Smooth muscle cell (in vitro differentiated cells): ENCODE measurements around the gene SMIM24. TPM values are rescaled to one million over a fixed set of nuclear protein-coding genes. Genes with fewer than 3 reads are reported as not detected.

Experiments
- DNase-seq: peaks from one replicate; lab custom pipeline; 2025; ENCODE audit not compliant: unreplicated experiment; lab: John Stamatoyannopoulos, UW
- H2AFZ ChIP-seq: fragments of 200-600 bp; sonication (generic); 2 replicates; pipeline ENCODE4 v1.6.0; 2016; ENCODE audit warnings: antibody characterized with exemption, low read depth, mild to moderate bottlenecking
- H3F3A ChIP-seq: fragments of 200-600 bp; sonication (generic); 2 replicates; pipeline ENCODE4 v1.6.0; 2017; ENCODE audit warnings: antibody characterized with exemption, low read depth
- H3K27ac ChIP-seq: fragments of 200-600 bp; sonication (generic); 2 replicates; pipeline ENCODE4 v1.5.1; 2016; ENCODE audit warnings: low read depth, mild to moderate bottlenecking
- H3K27me3 ChIP-seq: fragments of 200-600 bp; sonication (generic); 2 replicates; pipeline ENCODE4 v1.6.1; 2016; ENCODE audit warnings: low read depth, mild to moderate bottlenecking
- H3K36me3 ChIP-seq: fragments of 200-600 bp; sonication (generic); 2 replicates; pipeline ENCODE4 v1.5.1; 2016; ENCODE audit warnings: low read depth
- H3K4me1 ChIP-seq: fragments of 200-600 bp; sonication (generic); 2 replicates; pipeline ENCODE4 v1.5.1; 2016; ENCODE audit warnings: low read depth
- H3K4me2 ChIP-seq: fragments of 200-600 bp; sonication (generic); 2 replicates; pipeline ENCODE4 v1.6.0; 2016; ENCODE audit warnings: mild to moderate bottlenecking
- H3K4me3 ChIP-seq: fragments of 200-600 bp; sonication (generic); 2 replicates; pipeline ENCODE4 v1.5.1; 2016; ENCODE audit warnings: mild to moderate bottlenecking
- H3K79me2 ChIP-seq: fragments of 200-600 bp; sonication (generic); 2 replicates; pipeline ENCODE4 v1.6.0; 2016; ENCODE audit warnings: low read depth, mild to moderate bottlenecking
- H3K9ac ChIP-seq: fragments of 200-600 bp; sonication (generic); 2 replicates; pipeline ENCODE4 v1.6.0; 2016; ENCODE audit warnings: low read depth
- H3K9me3 ChIP-seq: fragments of 200-600 bp; sonication (generic); replicated peaks from 2 replicates; pipeline ENCODE4 v1.5.1; 2016; ENCODE audit warnings: low read depth
- H4K20me1 ChIP-seq: fragments of 200-600 bp; sonication (generic); 2 replicates; pipeline ENCODE4 v1.6.0; 2016; ENCODE audit warnings: low read depth
- CTCF ChIP-seq: fragments of 200-600 bp; sonication (generic); IDR thresholded peaks from 2 replicates; pipeline ENCODE4 v1.5.1; 2017; ENCODE audit warnings: borderline replicate concordance, mild to moderate bottlenecking, antibody characterized with exemption; ENCODE audit not compliant: insufficient read depth, poor library complexity, severe bottlenecking
- WGBS: methylation state at CpG from one replicate; pipeline ENCODE4 v1.1.7; 2016; ENCODE audit warnings: low lambda C conversion rate; 5-methylcytosine and 5-hydroxymethylcytosine counted together
- polyA plus RNA-seq: library from polyadenylated mRNA; unstranded; fragments of >200 nt; fragmentation: Nextera tagmentation; extraction: Ambion mirVana; gene quantifications from 2 replicates; pipeline ENCODE4 v1.2.1, GENCODE V29; 2016
- total RNA-seq: library from RNA; depleted of rRNA; stranded (reverse); fragments of >200 nt; gene quantifications from 2 replicates; pipeline ENCODE4 v1.2.3, GENCODE V29; 2014

Gene SMIM24
- total and polyA plus RNA-seq, 2 experiments from 2014 or later, result 1.1 TPM; not detected in 1

- no peak overlapping the region for H3K4me3 ChIP-seq
- no peak for TF ChIP-seq CTCF
- H3K9me3 ChIP-seq, result no peaks in the 10 kb centered on the region
- H3F3A ChIP-seq, result no peaks in the 10 kb centered on the region
- no peaks in the 10 kb centered on the region for H3K36me3 ChIP-seq
- no peak overlapping the region for H3K9ac ChIP-seq
- H3K27me3 ChIP-seq, result no peaks in the 10 kb centered on the region
- no peak overlapping the region for H2AFZ ChIP-seq
- DNase-seq, result no peak
- no peak overlapping the region for H3K4me2 ChIP-seq
- WGBS, result 82% methylated on average over 10 of the region's 10 CpGs
- H4K20me1 ChIP-seq, result peaks cover 100% of the 10 kb centered on the region
- no peak overlapping the region for H3K27ac ChIP-seq
- no peaks in the 10 kb centered on the region for H3K4me1 ChIP-seq
- peaks cover 82% of the 10 kb centered on the region for H3K79me2 ChIP-seq
Observed at GRCh38 chr19:3518255-3518654, 37.9 kb upstream of the SMIM24 start.

GRCh38 chr19:3517638-3518037, 37.3 kb upstream of the SMIM24 start:
- WGBS, result 91% methylated on average over 2 of the region's 2 CpGs
- Histone ChIP-seq H3K4me2 (no peak overlapping the region), H4K20me1 (peaks cover 100% of the 10 kb centered on the region), H3K9me3 (no peaks in the 10 kb centered on the region), H3K9ac (no peak overlapping the region), H3F3A (no peaks in the 10 kb centered on the region), H3K4me3 (no peak overlapping the region), H3K36me3 (no peaks in the 10 kb centered on the region), H3K27me3 (no peaks in the 10 kb centered on the region), H3K4me1 (no peaks in the 10 kb centered on the region), H2AFZ (no peak overlapping the region), H3K27ac (no peak overlapping the region), H3K79me2 (peaks cover 87% of the 10 kb centered on the region)
- TF ChIP-seq CTCF, result no peak
- DNase-seq, result no peak

- H3K9me3 ChIP-seq, result no peaks in the 10 kb centered on the region
- no peak for DNase-seq
- H3F3A ChIP-seq, result no peaks in the 10 kb centered on the region
- no peaks in the 10 kb centered on the region for H3K27me3 ChIP-seq
- no peak overlapping the region for H3K4me3 ChIP-seq
- no peaks in the 10 kb centered on the region for H3K36me3 ChIP-seq
- WGBS, result 96% methylated on average over 15 of the region's 15 CpGs
- H3K79me2 ChIP-seq, result peaks cover 87% of the 10 kb centered on the region
- H3K9ac ChIP-seq, result no peak overlapping the region
- no peak overlapping the region for H3K4me2 ChIP-seq
- no peak overlapping the region for H2AFZ ChIP-seq
- peaks cover 100% of the 10 kb centered on the region for H4K20me1 ChIP-seq
- H3K4me1 ChIP-seq, result no peaks in the 10 kb centered on the region
- TF ChIP-seq CTCF, result no peak
- H3K27ac ChIP-seq, result no peak overlapping the region
Observed at GRCh38 chr19:3516675-3517207, 36.4 kb upstream of the SMIM24 start.

- Histone ChIP-seq H3K27ac (no peak overlapping the region), H3K9ac (no peak overlapping the region), H3K4me3 (no peak overlapping the region), H3K4me2 (no peak overlapping the region), H3K9me3 (no peaks in the 10 kb centered on the region), H2AFZ (no peak overlapping the region), H3K27me3 (no peaks in the 10 kb centered on the region), H3K79me2 (peaks cover 91% of the 10 kb centered on the region), H4K20me1 (peaks cover 100% of the 10 kb centered on the region), H3K36me3 (no peaks in the 10 kb centered on the region), H3F3A (no peaks in the 10 kb centered on the region), H3K4me1 (no peaks in the 10 kb centered on the region)
- TF ChIP-seq CTCF, result no peak
- 92% methylated on average over 15 of the region's 15 CpGs for WGBS
- DNase-seq, result no peak
Observed at GRCh38 chr19:3515891-3516422, 35.6 kb upstream of the SMIM24 start.
